ENCODE data around the gene ZNF467.

ZNF467 gene

DNA sequence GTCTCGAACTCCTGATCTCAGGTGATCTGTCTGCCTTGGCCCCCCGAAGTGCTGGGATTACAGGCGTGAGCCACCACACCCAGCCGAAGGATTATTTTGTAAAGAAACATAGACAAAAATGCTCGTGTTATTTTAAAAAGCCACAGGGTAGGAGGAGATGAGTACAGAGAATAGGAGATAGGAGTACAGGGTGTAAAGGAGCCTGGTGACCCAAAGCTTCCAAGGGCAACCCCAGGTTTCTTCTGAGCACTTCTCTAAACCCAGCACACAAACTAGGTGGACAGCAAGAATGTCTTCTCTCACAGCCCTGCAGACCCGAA lies 54.7 kb downstream of the ZNF467 start:
- DNase-seq (ENCODE audit: insufficient read length, low spot score) (no peak), FAIRE-seq (no peak)
- TF ChIP-seq, protein P1, sequence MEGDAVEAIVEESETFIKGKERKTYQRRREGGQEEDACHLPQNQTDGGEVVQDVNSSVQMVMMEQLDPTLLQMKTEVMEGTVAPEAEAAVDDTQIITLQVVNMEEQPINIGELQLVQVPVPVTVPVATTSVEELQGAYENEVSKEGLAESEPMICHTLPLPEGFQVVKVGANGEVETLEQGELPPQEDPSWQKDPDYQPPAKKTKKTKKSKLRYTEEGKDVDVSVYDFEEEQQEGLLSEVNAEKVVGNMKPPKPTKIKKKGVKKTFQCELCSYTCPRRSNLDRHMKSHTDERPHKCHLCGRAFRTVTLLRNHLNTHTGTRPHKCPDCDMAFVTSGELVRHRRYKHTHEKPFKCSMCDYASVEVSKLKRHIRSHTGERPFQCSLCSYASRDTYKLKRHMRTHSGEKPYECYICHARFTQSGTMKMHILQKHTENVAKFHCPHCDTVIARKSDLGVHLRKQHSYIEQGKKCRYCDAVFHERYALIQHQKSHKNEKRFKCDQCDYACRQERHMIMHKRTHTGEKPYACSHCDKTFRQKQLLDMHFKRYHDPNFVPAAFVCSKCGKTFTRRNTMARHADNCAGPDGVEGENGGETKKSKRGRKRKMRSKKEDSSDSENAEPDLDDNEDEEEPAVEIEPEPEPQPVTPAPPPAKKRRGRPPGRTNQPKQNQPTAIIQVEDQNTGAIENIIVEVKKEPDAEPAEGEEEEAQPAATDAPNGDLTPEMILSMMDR (IDR thresholded peaks at IDR 0.05; ENCODE audit: insufficient read depth, missing control alignments), result no peak

DNA sequence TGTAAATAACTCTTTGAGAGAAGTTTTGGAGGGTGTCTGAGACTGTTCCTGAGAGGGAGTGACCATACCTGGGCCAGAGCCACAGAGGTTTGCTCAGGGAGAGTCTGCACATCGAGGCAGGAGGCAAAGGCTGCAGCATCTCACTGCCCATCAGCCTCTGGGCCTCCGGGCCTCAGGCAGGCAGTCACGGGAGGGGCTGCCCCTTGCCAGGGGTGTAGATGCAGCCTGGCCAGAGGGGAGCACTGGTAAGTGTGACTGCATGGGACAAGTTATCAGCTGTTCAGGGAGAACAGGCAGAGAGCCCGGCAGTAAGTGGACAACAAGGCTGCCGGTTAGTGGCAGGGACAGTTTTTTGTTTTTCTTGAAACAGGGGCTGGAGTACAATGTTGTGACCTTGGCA lies 55.9 kb downstream of the ZNF467 start:
- DNase-seq (ENCODE audit: insufficient read length, low spot score) (no peak), FAIRE-seq (no peak)

DNA sequence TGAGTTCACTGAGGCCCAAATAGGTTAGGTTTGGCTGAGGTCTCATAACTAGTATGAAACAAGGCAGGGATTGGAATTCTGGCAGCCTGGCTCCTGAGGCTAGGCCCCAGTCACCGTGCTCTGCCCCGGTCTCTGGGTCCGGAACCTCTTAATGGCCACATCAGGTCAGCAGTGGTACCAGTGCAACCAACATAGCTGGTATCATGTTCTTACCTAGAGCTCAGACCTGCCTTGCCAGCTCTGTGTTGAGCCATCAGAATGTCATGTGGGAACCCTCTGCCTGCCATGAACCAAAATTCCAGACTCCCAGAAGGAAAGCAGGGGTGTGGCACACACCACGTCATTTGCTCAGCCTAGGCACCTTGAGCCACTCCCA lies 56.5 kb downstream of the ZNF467 start:
- DNase-seq (ENCODE audit: insufficient read length, low spot score), result no peak
- no peak for FAIRE-seq
- TF ChIP-seq, protein P1 (IDR thresholded peaks at IDR 0.05; ENCODE audit: insufficient read depth, missing control alignments), result no peak

More for the DNA sequence above, 55.9 kb downstream of the ZNF467 start:
- TF ChIP-seq, protein P1 (IDR thresholded peaks at IDR 0.05; ENCODE audit: insufficient read depth, missing control alignments), result no peak

DNA sequence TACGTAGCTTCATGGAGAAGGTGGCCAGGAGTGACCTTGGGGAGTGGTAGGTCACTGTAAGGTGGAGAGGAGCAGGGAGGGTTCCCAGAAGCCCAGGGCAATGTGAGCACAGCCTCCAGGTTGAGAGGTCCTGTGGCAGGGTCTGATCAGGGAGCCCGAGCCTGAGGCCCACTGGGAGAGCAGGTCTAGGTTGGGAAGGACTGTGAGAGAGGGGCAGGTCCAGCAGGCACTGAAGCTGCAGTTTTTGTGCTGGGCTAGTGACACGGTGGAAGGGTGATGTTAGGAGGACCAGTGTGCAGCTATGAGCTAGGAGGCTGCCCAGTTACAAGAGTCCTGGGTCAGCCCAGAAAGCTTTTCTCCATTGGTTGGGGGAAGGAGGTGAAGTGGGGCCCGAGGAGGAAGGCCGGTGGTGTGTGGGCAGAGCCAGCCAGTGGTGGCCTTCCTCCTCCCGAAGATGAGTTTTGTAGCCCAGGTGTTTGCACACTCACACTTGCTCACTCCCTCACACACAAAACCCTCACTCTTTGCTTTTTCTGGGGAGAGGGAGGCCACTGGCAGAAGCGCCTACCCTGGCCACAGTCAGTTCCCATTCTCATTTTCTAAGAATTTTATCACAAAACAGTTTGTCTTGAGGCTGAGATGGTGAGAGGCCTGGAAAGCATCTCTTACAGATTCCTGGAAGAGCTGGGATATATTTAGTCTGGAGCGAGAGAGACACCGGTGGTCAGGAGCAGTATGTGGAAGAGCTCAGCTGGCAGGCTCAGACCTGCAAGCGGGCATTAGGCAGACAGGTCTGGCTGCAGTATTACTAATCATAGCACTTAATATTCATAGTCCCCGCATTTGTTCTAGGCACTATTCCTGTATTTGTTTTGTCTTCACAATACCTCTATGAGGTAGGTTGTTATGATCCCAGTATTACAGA lies 57.1 kb downstream of the ZNF467 start:
- TF ChIP-seq, protein P1 (IDR thresholded peaks at IDR 0.05; ENCODE audit: insufficient read depth, missing control alignments), result no peak
- DNase-seq (ENCODE audit: insufficient read length, low spot score) (no peak), FAIRE-seq (no peak)

DNA sequence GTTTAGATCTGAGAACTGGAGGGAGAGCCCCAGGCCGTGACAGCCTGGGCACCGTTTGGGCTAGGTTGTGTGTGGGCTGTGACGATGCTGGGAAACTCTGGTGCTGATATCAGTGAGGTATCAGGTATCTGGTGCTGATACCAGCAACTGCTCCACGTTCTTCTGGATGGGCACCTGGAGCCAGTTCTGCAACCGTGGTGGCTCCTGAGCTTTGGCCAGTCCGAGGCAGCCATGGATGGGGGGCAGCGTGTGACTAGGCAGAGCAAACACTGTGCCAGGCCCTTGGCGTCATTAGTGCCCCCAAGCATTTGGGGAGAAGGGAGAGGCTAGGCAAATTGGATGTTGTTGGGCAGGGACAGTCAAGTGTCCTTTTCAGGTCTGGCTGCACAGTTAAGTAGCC lies 57.9 kb downstream of the ZNF467 start:
- TF ChIP-seq, protein P1 (IDR thresholded peaks at IDR 0.05; ENCODE audit: insufficient read depth, missing control alignments), result no peak
- DNase-seq (ENCODE audit: insufficient read length, low spot score), result no peak
- FAIRE-seq, result no peak

DNA sequence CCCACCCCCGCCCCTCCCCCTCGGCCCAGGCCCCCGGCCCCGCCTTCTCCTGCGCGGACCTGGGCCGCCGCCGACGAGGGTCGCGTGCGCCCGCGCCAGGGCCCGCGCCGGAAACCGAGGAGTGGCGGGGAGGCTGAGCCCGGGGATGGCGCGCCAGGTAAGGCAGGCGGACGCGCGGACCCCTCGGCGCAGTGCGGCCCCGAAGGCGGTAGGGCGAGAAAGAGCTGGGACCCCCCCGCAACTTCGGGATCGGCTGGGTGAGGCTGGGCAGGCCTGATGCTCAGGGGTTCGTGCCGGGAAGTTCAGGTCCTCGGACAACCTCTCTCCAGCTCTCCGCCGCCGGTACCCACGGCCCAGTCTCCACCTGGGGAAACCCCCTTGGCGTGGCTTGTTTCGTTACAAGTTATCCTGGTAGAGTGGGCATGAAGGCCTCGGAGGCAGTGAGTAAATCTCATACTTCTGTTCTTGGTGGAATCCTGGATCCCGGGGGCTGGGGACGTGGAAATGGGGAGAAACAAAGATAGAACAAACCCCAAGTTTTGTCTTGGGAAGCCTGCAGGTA lies 58.4 kb downstream of the ZNF467 start:
- TF ChIP-seq, protein P1 (IDR thresholded peaks at IDR 0.05; ENCODE audit: insufficient read depth, missing control alignments), result no peak
- no peak for FAIRE-seq
- no peak for DNase-seq (ENCODE audit: insufficient read length, low spot score)

All from D721Med (cell line).